ENCODE data around the gene UBE3D.

UBE3D gene, protein sequence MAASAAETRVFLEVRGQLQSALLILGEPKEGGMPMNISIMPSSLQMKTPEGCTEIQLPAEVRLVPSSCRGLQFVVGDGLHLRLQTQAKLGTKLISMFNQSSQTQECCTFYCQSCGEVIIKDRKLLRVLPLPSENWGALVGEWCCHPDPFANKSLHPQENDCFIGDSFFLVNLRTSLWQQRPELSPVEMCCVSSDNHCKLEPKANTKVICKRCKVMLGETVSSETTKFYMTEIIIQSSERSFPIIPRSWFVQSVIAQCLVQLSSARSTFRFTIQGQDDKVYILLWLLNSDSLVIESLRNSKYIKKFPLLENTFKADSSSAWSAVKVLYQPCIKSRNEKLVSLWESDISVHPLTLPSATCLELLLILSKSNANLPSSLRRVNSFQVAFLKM

DNA sequence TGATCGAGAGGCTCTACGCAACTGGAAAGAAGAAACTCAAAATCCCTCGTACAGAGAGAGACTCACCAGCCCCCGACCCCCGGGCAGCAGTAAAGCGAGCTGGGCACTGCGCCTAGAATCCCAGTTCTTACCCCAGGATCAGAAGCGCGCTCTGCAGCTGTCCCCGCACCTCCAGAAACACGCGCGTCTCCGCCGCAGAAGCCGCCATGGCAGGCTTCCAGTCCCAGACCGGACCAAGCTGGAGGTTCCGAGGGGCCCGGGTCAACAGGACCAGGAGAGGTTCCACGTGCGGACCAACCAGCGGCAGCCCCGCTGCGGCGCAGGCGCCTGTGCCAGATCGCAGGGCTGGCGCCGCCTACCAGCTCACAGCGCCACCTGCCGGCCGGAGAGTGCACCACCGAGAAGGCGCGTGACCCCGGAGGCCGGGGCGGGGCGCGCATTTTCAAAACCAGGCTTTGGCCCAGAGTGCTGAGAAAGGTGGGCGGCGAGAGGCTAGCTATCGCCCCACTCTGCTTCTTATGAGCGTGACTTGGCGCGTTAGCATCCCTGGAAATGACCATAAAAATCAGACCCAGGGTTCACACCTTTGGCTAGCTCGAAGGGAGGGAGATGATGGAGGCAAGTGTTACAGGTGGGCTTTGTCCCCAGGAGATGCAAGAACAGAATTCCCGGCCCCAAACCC lies at the start of gene UBE3D:
UBE3D (minus strand) TSS at position 331 of the 682 bp plus-strand sequence; CDS start at position 208, 123 bp downstream.
- peak; percentile 86 for TF ChIP-seq CTCF (IDR thresholded peaks at IDR 0.05)

DNA sequence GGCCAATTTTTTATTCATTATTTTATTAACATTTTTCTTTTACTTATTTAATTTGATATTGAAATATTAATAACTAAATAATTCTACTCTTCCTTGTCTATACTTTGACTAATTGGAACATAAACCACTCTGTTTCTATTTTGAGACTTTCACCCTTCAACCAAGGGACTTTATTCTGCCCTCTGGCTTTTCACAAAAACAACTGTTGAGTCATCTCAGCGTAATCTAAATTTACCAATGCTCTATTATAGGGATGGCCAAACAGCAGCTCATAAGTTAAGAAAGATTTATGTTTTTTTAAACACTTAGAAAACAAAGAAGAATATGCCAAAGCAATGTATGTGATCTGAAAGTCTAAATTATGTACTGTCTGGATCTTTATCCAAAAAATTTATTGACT lies 48.5 kb upstream of the UBE3D start:
- TF ChIP-seq CTCF (IDR thresholded peaks at IDR 0.05) = no peak

- TF ChIP-seq CTCF (IDR thresholded peaks at IDR 0.05) = no peak
These were observed 47.6 kb upstream of the UBE3D start for GRCh38 chr6:83113258-83113657.

GRCh38 chr6:83108378-83108777 lies 42.7 kb upstream of the UBE3D start:
- no peak for TF ChIP-seq CTCF (IDR thresholded peaks at IDR 0.05)

DNA sequence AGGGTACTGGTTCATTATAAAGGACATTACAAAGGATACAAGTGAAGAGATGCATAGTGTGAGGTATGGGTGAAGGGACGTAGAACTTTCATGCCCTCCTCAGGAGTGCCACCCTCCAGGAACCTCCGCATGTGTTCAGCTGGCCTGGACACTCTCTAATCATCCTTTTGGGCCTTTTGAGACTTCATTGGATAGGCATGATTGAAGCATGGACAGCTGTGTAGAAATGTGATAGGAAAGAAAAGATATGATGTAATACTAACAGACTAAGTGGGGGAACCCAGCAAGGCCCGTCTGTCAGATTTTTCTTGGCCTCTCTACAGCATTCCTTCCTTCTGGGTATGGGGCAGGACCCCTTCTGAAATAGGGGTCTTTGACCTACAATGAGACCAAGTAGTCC lies 32.9 kb upstream of the UBE3D start:
- TF ChIP-seq CTCF (IDR thresholded peaks at IDR 0.05) = no peak

- TF ChIP-seq CTCF (IDR thresholded peaks at IDR 0.05) = no peak
These were observed 32.0 kb upstream of the UBE3D start for GRCh38 chr6:83097675-83098074.

- TF ChIP-seq CTCF (IDR thresholded peaks at IDR 0.05) = no peak
These were observed 31.6 kb upstream of the UBE3D start for GRCh38 chr6:83097204-83097603.
